Endothelial cell of umbilical vein (primary cell): ENCODE measurements around the gene KDM7A. TPM values are rescaled to one million over a fixed set of nuclear protein-coding genes. Genes with fewer than 3 reads are reported as not detected.
"Not testable (repeated sequence)": the region's sequence is repeated elsewhere in the genome, so short reads cannot be mapped to it uniquely, and the experiment has no call there.

Experiments used
- BruUV-seq: library from RNA; stranded (reverse); fragments of 400-500 nt; replicated peaks from 2 replicates; lab custom pipeline; 2021; lab: Mats Ljungman, UMichigan
- CTCF ChIA-PET: fragments of 300-600, 350-600 bp; sonication (Branson Sonifier 250); formaldehyde crosslinking; loops from one replicate; lab custom pipeline; 2021; ENCODE audit warnings: antibody characterized with exemption, inconsistent platforms; lab: Charles Lee
- POLR2A ChIA-PET: fragments of 300-600, 350-600 bp; sonication (Branson Sonifier 250); formaldehyde crosslinking; loops from one replicate; lab custom pipeline; 2021; ENCODE audit warnings: antibody characterized with exemption, inconsistent platforms; lab: Charles Lee
- DNase-seq: peaks from one replicate; pipeline ENCODE4 v3.0.0-alpha.2; 2011; ENCODE audit warnings: low read depth, low spot score
- FAIRE-seq: peaks from 2 replicates; lab custom pipeline; 2011; peaks lifted over from hg19 to GRCh38; lab: Jason Lieb, UNC
- H2AFZ ChIP-seq: 2 replicates; pipeline ENCODE4 v1.6.0; 2012; ENCODE audit warnings: low read depth, low read length, control low read depth, inconsistent platforms
- H3K27ac ChIP-seq: 2 replicates; pipeline ENCODE4 v1.5.1; 2011; ENCODE audit warnings: low read depth, mild to moderate bottlenecking, control low read depth, low read length, moderate library complexity; ENCODE audit not compliant: insufficient read depth
- H3K27me3 ChIP-seq, 2 experiments: 2 replicates each; pipeline versions ENCODE4 v1.6.0 to v1.6.1; 2011; ENCODE audit warnings: low read length in 2 of 2, mixed read lengths in 1 of 2; ENCODE audit not compliant: control insufficient read depth in 2 of 2, insufficient read depth in 2 of 2
- H3K36me3 ChIP-seq, 2 experiments: 2 replicates in 1 of 2; 3 replicates in 1 of 2; pipeline ENCODE4 v1.5.1; 2011; ENCODE audit warnings: low read length in 2 of 2, mild to moderate bottlenecking in 1 of 2, moderate library complexity in 1 of 2; ENCODE audit not compliant: control insufficient read depth in 2 of 2, insufficient read depth in 2 of 2; ENCODE audit errors: extremely low read depth in 1 of 2
- H3K4me1 ChIP-seq: 3 replicates; pipeline ENCODE4 v1.5.1; 2011; ENCODE audit warnings: mild to moderate bottlenecking, low read length; ENCODE audit not compliant: control insufficient read depth, insufficient read depth; ENCODE audit errors: extremely low read depth
- H3K4me2 ChIP-seq: 2 replicates; pipeline ENCODE4 v1.6.1; 2011; ENCODE audit warnings: low read length, control low read depth, mixed read lengths; ENCODE audit not compliant: insufficient read depth
- H3K4me3 ChIP-seq, 3 experiments: fragments of 200-600 bp in 1 of 3; sonication (generic), shearing (Covaris generic) in 1 of 3; replicated peaks in 1 of 3; 2 replicates each; pipeline ENCODE4 v1.5.1; 2011 to 2016; ENCODE audit warnings: control low read depth in 3 of 3, low read length in 3 of 3, mild to moderate bottlenecking in 2 of 3, inconsistent platforms in 1 of 3, low read depth in 1 of 3, moderate library complexity in 1 of 3; ENCODE audit not compliant: insufficient read depth in 1 of 3
- H3K79me2 ChIP-seq: 2 replicates; pipeline ENCODE4 v1.6.0; 2012; ENCODE audit warnings: low read length, inconsistent platforms; ENCODE audit not compliant: control insufficient read depth, insufficient read depth
- H3K9ac ChIP-seq: replicated peaks from 2 replicates; pipeline ENCODE3; 2011; ENCODE audit warnings: low read length, control low read depth; ENCODE audit not compliant: insufficient read depth; ENCODE audit errors: extremely low read depth
- H3K9me1 ChIP-seq: replicated peaks from 3 replicates; pipeline ENCODE4 v1.6.0; 2011; ENCODE audit warnings: mild to moderate bottlenecking, low read length; ENCODE audit not compliant: control insufficient read depth, insufficient read depth; ENCODE audit errors: extremely low read depth
- H3K9me3 ChIP-seq: replicated peaks from 2 replicates; pipeline ENCODE4 v1.5.1; 2012; ENCODE audit warnings: low read length, inconsistent platforms; ENCODE audit not compliant: control insufficient read depth, insufficient read depth
- H4K20me1 ChIP-seq: replicated peaks from 2 replicates; pipeline ENCODE3; 2011; ENCODE audit warnings: mild to moderate bottlenecking, low read length; ENCODE audit not compliant: control insufficient read depth, insufficient read depth; ENCODE audit errors: extremely low read depth
- CTCF ChIP-seq, 2 donors: IDR thresholded peaks; 1 replicate in 1 of 2; 2 replicates in 1 of 2; pipeline ENCODE4 v1.5.1; 2011; ENCODE audit warnings: low read length in 2 of 2, mild to moderate bottlenecking in 2 of 2, moderate library complexity in 2 of 2, control low read depth in 1 of 2, inconsistent platforms in 1 of 2, low read depth in 1 of 2; ENCODE audit not compliant: insufficient read depth in 1 of 2; ENCODE audit errors: extremely low read depth in 1 of 2
- EZH2 ChIP-seq: IDR thresholded peaks from 2 replicates; pipeline ENCODE4 v1.6.1; 2012; ENCODE audit warnings: borderline replicate concordance, low read depth, mild to moderate bottlenecking, moderate library complexity, low read length, inconsistent platforms; ENCODE audit not compliant: severe bottlenecking
- FOS ChIP-seq: IDR thresholded peaks from 2 replicates; pipeline ENCODE4 v1.6.1; 2011; ENCODE audit warnings: mild to moderate bottlenecking, low read length, moderate library complexity, borderline replicate concordance; ENCODE audit not compliant: insufficient read depth
- GATA2 ChIP-seq: IDR thresholded peaks from 2 replicates; pipeline ENCODE4 v1.7.0; 2011; ENCODE audit warnings: low read depth, mild to moderate bottlenecking, moderate library complexity, mixed read lengths, low read length; ENCODE audit not compliant: insufficient read length, insufficient read depth
- JUN ChIP-seq: IDR thresholded peaks from 2 replicates; pipeline ENCODE4 v1.6.1; 2011; ENCODE audit warnings: borderline replicate concordance, low read depth; ENCODE audit not compliant: insufficient read length, insufficient read depth
- MAX ChIP-seq: IDR thresholded peaks from 2 replicates; pipeline ENCODE4 v1.6.1; 2011; ENCODE audit not compliant: insufficient read depth, insufficient read length
- MYC ChIP-seq: IDR thresholded peaks from one replicate; pipeline ENCODE4 v1.6.1; 2011; ENCODE audit warnings: mild to moderate bottlenecking, low read depth, low read length
- POLR2A ChIP-seq: IDR thresholded peaks from 2 replicates; pipeline ENCODE4 v1.6.1; 2012; ENCODE audit warnings: low read depth, mild to moderate bottlenecking, control low read depth, low read length
- POLR2AphosphoS5 ChIP-seq: IDR thresholded peaks from 2 replicates; pipeline ENCODE4 v1.6.1; 2012; ENCODE audit warnings: low read depth, mild to moderate bottlenecking, control low read depth, low read length, moderate library complexity; ENCODE audit not compliant: insufficient read depth
- dilution Hi-C: fragments of 300-500 bp; cut with MboI; formaldehyde crosslinking; loops from one replicate; pipeline ENCODE4 v1.15.0; 2019; ENCODE audit warnings: low sequenced_read_pairs; ENCODE audit not compliant: extremely low pct_ligation_motif_present
- intact Hi-C: fragments of 100-400 bp; cut with micrococcal nuclease; formaldehyde crosslinking; loops from one replicate; pipeline ENCODE4 v1.10.0; 2022
- polyA plus RNA-seq, 4 experiments: library from polyadenylated mRNA; depleted of rRNA in 3 of 4; stranded (reverse) in 3 of 4; unstranded in 1 of 4; fragments of >200 nt; gene quantifications; 2 replicates each; pipeline versions ENCODE4 v1.2.1 to v1.2.3, GENCODE V29; 2011 to 2012; ENCODE audit warnings: missing spikeins in 1 of 4
- total RNA-seq: library from RNA; stranded (reverse); gene quantifications from 2 replicates; pipeline ENCODE4 v1.2.3, GENCODE V29; 2021

Gene KDM7A
- total and polyA plus RNA-seq, 2 donors (not counting 3 experiments of a cell fraction or from before 2014, with no cell fraction given): 2.4 to 7.3 TPM

GRCh38 chr7:140205600-140205999 lies 28.8 kb upstream of the KDM7A start:
- H3K27me3 ChIP-seq: peaks cover 7 to 9% of the 10 kb centered on the region in 2 experiments
- BruUV-seq: no TSS peak
- no peaks in the 10 kb centered on the region for H3K36me3 ChIP-seq
- TF ChIP-seq MYC: no peak
- TF ChIP-seq GATA2: no peak
- H3K9me1 ChIP-seq: no peaks in the 10 kb centered on the region
- no peak overlapping the region for H3K9ac ChIP-seq
- H2AFZ ChIP-seq: no peak overlapping the region
- no peak for DNase-seq
- no peak overlapping the region for H3K4me2 ChIP-seq
- H4K20me1 ChIP-seq: no peaks in the 10 kb centered on the region
- no peaks in the 10 kb centered on the region for H3K9me3 ChIP-seq
- no peaks in the 10 kb centered on the region for H3K4me1 ChIP-seq
- intact Hi-C loops (no loop called here), dilution Hi-C loops (no loop called here)
- H3K4me3 ChIP-seq: no peak overlapping the region
- H3K79me2 ChIP-seq: no peaks in the 10 kb centered on the region
- FAIRE-seq: no peak
- H3K27ac ChIP-seq: no peak overlapping the region
- POLR2A ChIA-PET: no interaction called here
- CTCF ChIA-PET: interaction anchor here (0.9 kb wide), 1 partner anchor 13 kb away, joined by 3 read pairs; no protein-coding TSS in a partner anchor

- ChIA-PET CTCF (interaction anchor here (1.0 kb wide), 1 partner anchor 22 kb away, joined by 3 read pairs; no protein-coding TSS in a partner anchor), POLR2A (no interaction called here)
- FAIRE-seq: no peak
- Histone ChIP-seq H3K9me3 (no peaks in the 10 kb centered on the region), H3K36me3 (no peaks in the 10 kb centered on the region), H2AFZ (no peak overlapping the region), H4K20me1 (no peaks in the 10 kb centered on the region), H3K27ac (no peak overlapping the region), H3K4me3 (no peak overlapping the region), H3K4me1 (peaks cover 6% of the 10 kb centered on the region), H3K4me2 (no peak overlapping the region), H3K9me1 (no peaks in the 10 kb centered on the region), H3K9ac (no peak overlapping the region), H3K79me2 (no peaks in the 10 kb centered on the region), H3K27me3 (peaks cover 7% of the 10 kb centered on the region in 2 experiments)
- BruUV-seq: no TSS peak
- no peak for DNase-seq
- TF ChIP-seq CTCF (IDR thresholded peaks at IDR 0.05; ENCODE audit: extremely low read depth in 1 of 2, insufficient read depth in 1 of 2, low read depth in 1 of 2, low read length in 2 of 2) (no peak), MAX (no peak), MYC (no peak), POLR2AphosphoS5 (no peak), FOS (no peak), GATA2 (no peak), JUN (no peak), EZH2 (no peak), POLR2A (no peak)
- dilution Hi-C loops (no loop called here), intact Hi-C loops (no loop called here)
Measured at GRCh38 chr7:140203556-140203955, 26.8 kb upstream of the KDM7A start.

- intact Hi-C loops, H2AFZ ChIP-seq, H3K4me1 ChIP-seq, H4K20me1 ChIP-seq, H3K9me1 ChIP-seq, dilution Hi-C loops, H3K79me2 ChIP-seq, POLR2A ChIA-PET, DNase-seq, H3K27ac ChIP-seq, H3K36me3 ChIP-seq, FAIRE-seq, H3K4me3 ChIP-seq, BruUV-seq, H3K9me3 ChIP-seq, H3K27me3 ChIP-seq, H3K9ac ChIP-seq, H3K4me2 ChIP-seq: not testable (repeated sequence)
- CTCF ChIA-PET: interaction anchor here (1.0 kb wide), 1 partner anchor 21 kb away, joined by 3 read pairs; no protein-coding TSS in a partner anchor
Measured at GRCh38 chr7:140202942-140203341, 26.2 kb upstream of the KDM7A start.
